ENCODE results near the gene SRR.

GRCh38 chr17:2365132-2365531, 61.4 kb downstream of the SRR start:
- TF ChIP-seq CTCF (IDR thresholded peaks at IDR 0.05; ENCODE audit: low read depth, low read length, missing input control) (no peak), SP1 (IDR thresholded peaks at IDR 0.05) (no peak), NR2F2 (IDR thresholded peaks at IDR 0.05) (no peak), MAX (IDR thresholded peaks at IDR 0.05) (no peak), TAF1 (conservative IDR thresholded peaks at IDR 0.05) (no peak), EGR1 (IDR thresholded peaks at IDR 0.05; ENCODE audit: low read depth in 2 of 2) (no peak), RAD21 (IDR thresholded peaks at IDR 0.05) (no peak), JUND (IDR thresholded peaks at IDR 0.05) (no peak), RXRA (IDR thresholded peaks at IDR 0.05) (no peak), GABPA (IDR thresholded peaks at IDR 0.05 in 1 of 2, conservative IDR thresholded peaks at IDR 0.05 in 1 of 2) (no peak)
